GM19240 (cell line): Measurements from ENCODE around the gene NPPC.
"Not testable (repeated sequence)": the region's sequence is repeated elsewhere in the genome, so short reads cannot be mapped to it uniquely, and the experiment has no call there.

Source experiments
- DNase-seq: peaks from one replicate; pipeline ENCODE4 v3.0.0; 2011; ENCODE audit warnings: low spot score; ENCODE audit not compliant: insufficient read length

NPPC gene

GRCh38 chr2:231920795-231921194 is 5.4 kb downstream of the NPPC start:
- no peak for DNase-seq

GRCh38 chr2:231920366-231920765 is 5.8 kb downstream of the NPPC start:
- DNase-seq = no peak

- DNase-seq = no peak
Observed at GRCh38 chr2:231919341-231920035, 6.7 kb downstream of the NPPC start.

- no peak for DNase-seq
Observed at GRCh38 chr2:231918501-231919330, 7.5 kb downstream of the NPPC start.

- DNase-seq = no peak
Observed at GRCh38 chr2:231917280-231918066, 8.7 kb downstream of the NPPC start.

GRCh38 chr2:231914077-231914690 is 12.0 kb downstream of the NPPC start:
- DNase-seq = no peak

GRCh38 chr2:231911381-231911780 is 14.8 kb downstream of the NPPC start:
- DNase-seq = no peak

- no peak for DNase-seq
Observed at GRCh38 chr2:231910771-231911170, 15.4 kb downstream of the NPPC start.

- DNase-seq = not testable (repeated sequence)
Observed at GRCh38 chr2:231910161-231910560, 16.0 kb downstream of the NPPC start.

GRCh38 chr2:231909631-231910030 is 16.6 kb downstream of the NPPC start:
- no peak for DNase-seq

GRCh38 chr2:231908584-231908983 is 17.6 kb downstream of the NPPC start:
- no peak for DNase-seq

GRCh38 chr2:231907765-231908164 is 18.4 kb downstream of the NPPC start:
- DNase-seq = no peak

GRCh38 chr2:231905026-231905425 is 21.2 kb downstream of the NPPC start:
- DNase-seq = no peak

- no peak for DNase-seq
Observed at GRCh38 chr2:231904161-231904611, 22.0 kb downstream of the NPPC start.

GRCh38 chr2:231902598-231902997 is 23.6 kb downstream of the NPPC start:
- no peak for DNase-seq

GRCh38 chr2:231900972-231901371 is 25.2 kb downstream of the NPPC start:
- DNase-seq = no peak

- DNase-seq = peak; percentile 48
Observed at GRCh38 chr2:231900486-231900942, 25.7 kb downstream of the NPPC start.

- DNase-seq = no peak
Observed at GRCh38 chr2:231894566-231895380, 31.4 kb downstream of the NPPC start.

- DNase-seq = no peak
Observed at GRCh38 chr2:231891514-231891905, 34.7 kb downstream of the NPPC start.

- no peak for DNase-seq
Observed at GRCh38 chr2:231890896-231891513, 35.2 kb downstream of the NPPC start.
